Measurements from ENCODE around the gene IP6K3.

GRCh38 chr6:33696548-33697518 is 49.9 kb downstream of the IP6K3 start:
- TF ChIP-seq CTCF (optimal IDR thresholded peaks at IDR 0.05 in 1 of 3, IDR thresholded peaks at IDR 0.05 in 1 of 3, conservative IDR thresholded peaks at IDR 0.05 in 1 of 3; ENCODE audit: extremely low read depth in 1 of 3, insufficient read depth in 2 of 3, low read length in 3 of 3) (no peak), EZH2 (IDR thresholded peaks at IDR 0.05; ENCODE audit: low read length) (no peak)

All from keratinocyte (primary cell).